Measurements from ENCODE around the gene IKBIP. TPM values are rescaled to one million over a fixed set of nuclear protein-coding genes. Genes with fewer than 3 reads are reported as not detected.

Gene IKBIP
- total RNA-seq, 1 experiment from 2014 or later, result 16.5 TPM

DNA sequence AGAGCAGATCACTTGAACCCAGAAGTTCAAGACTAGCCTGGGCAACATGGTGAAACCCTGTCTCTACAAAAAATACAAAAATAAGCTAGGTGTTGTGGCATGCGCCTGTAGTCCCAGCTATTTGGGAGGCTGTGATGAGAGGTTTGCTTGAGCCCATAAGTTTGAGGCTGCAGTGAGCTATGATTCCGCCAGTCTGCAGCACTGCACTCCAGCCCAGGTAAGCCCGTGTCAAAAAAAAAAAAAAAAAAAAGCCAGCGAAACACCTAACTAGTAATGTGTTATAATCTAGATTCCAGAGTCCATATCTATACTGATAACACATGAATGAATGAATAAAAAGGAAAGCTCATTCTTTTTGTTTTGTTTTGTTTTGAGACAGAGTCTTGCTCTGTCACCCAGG, 69.6 kb downstream of the IKBIP start:
- no peak overlapping the region for H2BK12ac ChIP-seq (ENCODE audit: insufficient read length, low read depth, low read length)
- H3K4me1 Mint-ChIP-seq, result no peaks in the 10 kb centered on the region
- H3K4me1 ChIP-seq (ENCODE audit: insufficient read depth, low read length), result no peaks in the 10 kb centered on the region
- no peaks in the 10 kb centered on the region for H3K27me3 Mint-ChIP-seq (ENCODE audit: low read depth)
- H4K91ac ChIP-seq (ENCODE audit: insufficient read length, low read depth, low read length), result no peak overlapping the region
- H2AK5ac ChIP-seq (ENCODE audit: insufficient read length, low read length), result no peak overlapping the region
- no peak overlapping the region for H3K4ac ChIP-seq (ENCODE audit: low read depth, low read length)
- H3K23me2 ChIP-seq (ENCODE audit: insufficient read length, low read depth, low read length, poor library complexity, severe bottlenecking), result no peaks in the 10 kb centered on the region
- H2BK15ac ChIP-seq (ENCODE audit: low read depth, low read length), result no peak overlapping the region
- H2BK5ac ChIP-seq (ENCODE audit: insufficient read length, low read length), result no peak overlapping the region
- H3K79me2 ChIP-seq (ENCODE audit: insufficient read depth, low read length), result no peaks in the 10 kb centered on the region
- no peaks in the 10 kb centered on the region for H3K79me1 ChIP-seq (ENCODE audit: insufficient read depth, low read depth, low read length, poor library complexity, severe bottlenecking)
- no peak overlapping the region for H4K8ac ChIP-seq (replicated peaks; ENCODE audit: insufficient read length, low read depth, low read length)
- WGBS (ENCODE audit: extremely low coverage, insufficient read length, low lambda C conversion rate), result no CpG with 5 or more reads among the region's 4 CpGs
- no peaks in the 10 kb centered on the region for H3K27me3 ChIP-seq (ENCODE audit: insufficient read depth, low read length)
- H3K36me3 Mint-ChIP-seq (ENCODE audit: insufficient read depth in 1 of 3, low read depth in 3 of 3), result no peaks in the 10 kb centered on the region
- no peak overlapping the region for H3K4me2 ChIP-seq (ENCODE audit: insufficient read depth, insufficient read length, low read length)
- no peak for DNase-seq
- no peak overlapping the region for H4K5ac ChIP-seq (ENCODE audit: insufficient read length, low read depth, low read length)
- H3K23ac ChIP-seq (ENCODE audit: insufficient read length, low read depth, low read length), result no peak overlapping the region
- no peaks in the 10 kb centered on the region for H4K20me1 ChIP-seq (ENCODE audit: control insufficient read depth, insufficient read depth, insufficient read length)
- TF ChIP-seq, protein P1, sequence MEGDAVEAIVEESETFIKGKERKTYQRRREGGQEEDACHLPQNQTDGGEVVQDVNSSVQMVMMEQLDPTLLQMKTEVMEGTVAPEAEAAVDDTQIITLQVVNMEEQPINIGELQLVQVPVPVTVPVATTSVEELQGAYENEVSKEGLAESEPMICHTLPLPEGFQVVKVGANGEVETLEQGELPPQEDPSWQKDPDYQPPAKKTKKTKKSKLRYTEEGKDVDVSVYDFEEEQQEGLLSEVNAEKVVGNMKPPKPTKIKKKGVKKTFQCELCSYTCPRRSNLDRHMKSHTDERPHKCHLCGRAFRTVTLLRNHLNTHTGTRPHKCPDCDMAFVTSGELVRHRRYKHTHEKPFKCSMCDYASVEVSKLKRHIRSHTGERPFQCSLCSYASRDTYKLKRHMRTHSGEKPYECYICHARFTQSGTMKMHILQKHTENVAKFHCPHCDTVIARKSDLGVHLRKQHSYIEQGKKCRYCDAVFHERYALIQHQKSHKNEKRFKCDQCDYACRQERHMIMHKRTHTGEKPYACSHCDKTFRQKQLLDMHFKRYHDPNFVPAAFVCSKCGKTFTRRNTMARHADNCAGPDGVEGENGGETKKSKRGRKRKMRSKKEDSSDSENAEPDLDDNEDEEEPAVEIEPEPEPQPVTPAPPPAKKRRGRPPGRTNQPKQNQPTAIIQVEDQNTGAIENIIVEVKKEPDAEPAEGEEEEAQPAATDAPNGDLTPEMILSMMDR (conservative IDR thresholded peaks at IDR 0.05), result no peak
- no peak overlapping the region for H3K14ac ChIP-seq (ENCODE audit: insufficient read depth, low read length)
- H2BK120ac ChIP-seq (ENCODE audit: low read depth, low read length, poor library complexity, severe bottlenecking), result no peak overlapping the region
- no peak overlapping the region for H3T11ph ChIP-seq (ENCODE audit: low read length)
- H3K9me3 ChIP-seq (ENCODE audit: control insufficient read depth, low read depth, low read length), result no peaks in the 10 kb centered on the region
- H2AFZ ChIP-seq (ENCODE audit: low read length), result no peak overlapping the region
- H3K27ac ChIP-seq (ENCODE audit: insufficient read length, low read depth, low read length), result no peak overlapping the region
- H3K4me3 Mint-ChIP-seq, result no peak overlapping the region
- H3K56ac ChIP-seq (ENCODE audit: insufficient read length, low read depth, low read length), result no peak overlapping the region
- H2BK20ac ChIP-seq (ENCODE audit: low read depth, low read length, poor library complexity, severe bottlenecking), result no peak overlapping the region
- no peak overlapping the region for H3K18ac ChIP-seq (ENCODE audit: insufficient read length, low read depth, low read length)
- H3K9me3 Mint-ChIP-seq, result no peaks in the 10 kb centered on the region
- no peak overlapping the region for H3K9ac ChIP-seq (ENCODE audit: extremely low read depth, insufficient read length, low read length)
- no peak overlapping the region for H3K27ac Mint-ChIP-seq

Other genes starting within 250 kb of the IKBIP start
- gene TMPO, start 129.2 kb downstream of the IKBIP start, total RNA-seq (2021), result 202 and 204 TPM in 2 replicates
- gene SLC25A3, start 51.1 kb downstream of the IKBIP start, total RNA-seq (2021), result 673 and 682 TPM in 2 replicates
- 13.4 and 16.5 TPM in 2 replicates for gene APAF1, start 502 bp upstream of the IKBIP start, total RNA-seq (2021)

All from H9 (cell line).